CD14-positive monocyte (primary cell): Measurements from ENCODE around the gene PARP16. TPM values are rescaled to one million over a fixed set of nuclear protein-coding genes. Genes with fewer than 3 reads are reported as not detected.

Source experiments
- DNase-seq, 3 donors: peaks; one replicate each; pipeline ENCODE4 v3.0.0-alpha.2; 2011 to 2022
- H2AFZ ChIP-seq: 2 replicates; pipeline ENCODE4 v1.6.0; 2012; ENCODE audit warnings: mild to moderate bottlenecking, low read depth, low read length, inconsistent platforms; ENCODE audit not compliant: insufficient read depth, poor library complexity, severe bottlenecking
- H3K27ac ChIP-seq, 2 donors: 1 replicate in 1 of 2; 2 replicates in 1 of 2; pipeline ENCODE4 v1.5.1; 2012 to 2013; ENCODE audit warnings: low read length in 2 of 2, control low read depth in 1 of 2, inconsistent platforms in 1 of 2, low read depth in 1 of 2, mild to moderate bottlenecking in 1 of 2
- H3K27me3 ChIP-seq, 2 donors: one replicate each; pipeline versions ENCODE4 v1.6.0 to v1.6.1; 2011 to 2013; ENCODE audit warnings: low read length in 2 of 2; ENCODE audit not compliant: control insufficient read depth in 2 of 2, insufficient read depth in 2 of 2
- H3K36me3 ChIP-seq, 2 donors: replicated peaks in 1 of 2; 1 replicate in 1 of 2; 2 replicates in 1 of 2; pipeline versions ENCODE4 v1.5.1 to v1.6.1; 2012 to 2013; ENCODE audit warnings: low read length in 2 of 2, control low read depth in 1 of 2, inconsistent platforms in 1 of 2, mild to moderate bottlenecking in 1 of 2; ENCODE audit not compliant: insufficient read depth in 2 of 2, control insufficient read depth in 1 of 2
- H3K4me1 ChIP-seq, 2 donors: 1 replicate in 1 of 2; 2 replicates in 1 of 2; pipeline versions ENCODE4 v1.5.1 to v1.6.1; 2012 to 2013; ENCODE audit warnings: low read length in 2 of 2, control low read depth in 1 of 2, inconsistent platforms in 1 of 2, mild to moderate bottlenecking in 1 of 2, moderate library complexity in 1 of 2; ENCODE audit not compliant: insufficient read depth in 2 of 2, control insufficient read depth in 1 of 2
- H3K4me2 ChIP-seq: replicated peaks from 2 replicates; pipeline ENCODE3; 2012; ENCODE audit warnings: low read length, moderate library complexity, mild to moderate bottlenecking; ENCODE audit not compliant: poor library complexity, severe bottlenecking; ENCODE audit errors: extremely low read depth
- H3K4me3 ChIP-seq, 3 experiments: fragments of 200-600 bp in 1 of 3; sonication (generic) in 1 of 3; replicated peaks in 1 of 3; 1 replicate in 2 of 3; 2 replicates in 1 of 3; pipeline ENCODE4 v1.5.1; 2011 to 2013; ENCODE audit warnings: low read length in 3 of 3, mild to moderate bottlenecking in 3 of 3, control low read depth in 2 of 3, low read depth in 2 of 3, inconsistent platforms in 1 of 3, moderate library complexity in 1 of 3
- H3K79me2 ChIP-seq: 2 replicates; pipeline ENCODE4 v1.6.0; 2012; ENCODE audit warnings: mild to moderate bottlenecking, control low read depth, inconsistent platforms, low read length, moderate library complexity; ENCODE audit not compliant: insufficient read depth
- H3K9ac ChIP-seq: 2 replicates; pipeline ENCODE4 v1.6.0; 2017; ENCODE audit warnings: low read length, mild to moderate bottlenecking; ENCODE audit not compliant: insufficient read depth, poor library complexity, severe bottlenecking
- H3K9me3 ChIP-seq, 2 donors: replicated peaks in 1 of 2; 1 replicate in 1 of 2; 2 replicates in 1 of 2; pipeline versions ENCODE4 v1.5.1 to v1.6.1; 2012 to 2013; ENCODE audit warnings: low read length in 2 of 2, control low read depth in 1 of 2; ENCODE audit not compliant: control insufficient read depth in 1 of 2, insufficient read depth in 1 of 2
- H4K20me1 ChIP-seq: 2 replicates; pipeline ENCODE4 v1.6.0; 2012; ENCODE audit warnings: mild to moderate bottlenecking, low read length, control low read depth, moderate library complexity; ENCODE audit not compliant: insufficient read depth
- H3K27ac Mint-ChIP-seq, 7 donors: one replicate each; pipeline ENCODE4 v1.8.0; 2020; ENCODE audit warnings: mild to moderate bottlenecking in 7 of 7, mixed read lengths in 7 of 7, moderate library complexity in 6 of 7, inconsistent platforms in 2 of 7
- H3K27me3 Mint-ChIP-seq, 3 donors: one replicate each; pipeline ENCODE4 v1.8.0; 2021 to 2022; ENCODE audit warnings: low read depth in 3 of 3, mild to moderate bottlenecking in 3 of 3, mixed read lengths in 3 of 3, moderate library complexity in 3 of 3, inconsistent platforms in 1 of 3
- H3K36me3 Mint-ChIP-seq, 2 donors: one replicate each; pipeline ENCODE4 v1.8.0; 2020; ENCODE audit warnings: mixed read lengths in 2 of 2, inconsistent platforms in 1 of 2, mild to moderate bottlenecking in 1 of 2
- H3K4me1 Mint-ChIP-seq: one replicate; pipeline ENCODE4 v1.8.0; 2020; ENCODE audit warnings: mild to moderate bottlenecking, mixed read lengths
- H3K4me3 Mint-ChIP-seq, 2 donors: one replicate each; pipeline ENCODE4 v1.8.0; 2020; ENCODE audit warnings: mild to moderate bottlenecking in 2 of 2, mixed read lengths in 2 of 2, moderate library complexity in 1 of 2
- H3K9me3 Mint-ChIP-seq, 7 donors: one replicate each; pipeline ENCODE4 v1.8.0; 2020 to 2022; ENCODE audit warnings: mixed read lengths in 7 of 7, mild to moderate bottlenecking in 6 of 7, moderate library complexity in 6 of 7, inconsistent platforms in 2 of 7
- WGBS: methylation state at CpG from one replicate; pipeline ENCODE4 v1.1.5; 2013; ENCODE audit warnings: missing lambda C conversion rate; ENCODE audit not compliant: insufficient coverage; 5-methylcytosine and 5-hydroxymethylcytosine counted together
- intact Hi-C, 2 donors: fragments of 100-400 bp; cut with micrococcal nuclease; formaldehyde crosslinking; loops; one replicate each; pipeline versions ENCODE4 v1.15.0 to v1.15.1; 2023
- polyA plus RNA-seq, 3 donors: library from polyadenylated mRNA; depleted of rRNA in 1 of 3; unstranded in 2 of 3; stranded (reverse) in 1 of 3; fragments of 300-500 nt in 2 of 3; fragments of >200 nt in 1 of 3; fragmentation: Illumina TruSeq in 2 of 3; gene quantifications; 1 replicate in 2 of 3; 2 replicates in 1 of 3; pipeline ENCODE4 v1.2.3, GENCODE V29; 2012 to 2021
- TF ChIP-seq, protein P1 (sequence below): fragments of 200-600 bp; IDR thresholded peaks from one replicate; pipeline ENCODE4 v1.8.0; 2022; ENCODE audit warnings: antibody characterized with exemption, mild to moderate bottlenecking

Gene PARP16
- polyA plus RNA-seq, 3 donors = 4.8 to 6.9 (median 5.7) TPM

DNA sequence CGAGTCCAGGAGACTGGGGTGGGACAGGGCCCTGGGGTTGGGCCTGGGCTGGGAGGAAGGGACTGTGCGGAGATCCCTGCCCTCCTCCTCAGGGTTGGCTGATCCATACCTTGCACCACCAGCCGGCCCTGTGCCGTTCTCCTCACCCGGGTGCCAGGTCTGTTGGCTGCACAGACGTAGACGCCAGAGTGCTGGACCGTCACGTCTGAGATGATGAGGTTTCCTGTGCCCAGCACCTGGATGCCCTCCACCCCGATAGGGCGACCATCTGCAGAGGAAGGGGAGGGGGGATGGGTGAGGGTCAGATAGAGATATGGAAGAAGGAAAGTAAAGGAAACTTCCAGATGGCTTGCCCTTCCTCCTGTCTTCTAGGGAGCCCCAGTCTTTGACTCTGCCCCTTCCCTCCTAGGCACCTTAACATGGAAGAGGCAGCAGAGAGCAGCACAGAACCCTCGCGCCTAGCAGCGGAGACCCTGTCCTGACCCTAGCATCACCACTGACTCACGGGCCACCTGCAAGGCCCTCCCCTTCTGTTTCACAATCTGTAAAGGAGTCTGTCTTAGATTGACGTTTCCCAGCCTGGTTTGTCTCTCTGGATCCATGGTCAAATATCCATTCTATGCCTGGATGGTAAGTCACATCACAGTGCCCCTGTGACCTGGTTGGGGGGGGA is 46.6 kb upstream of the PARP16 start:
- Histone ChIP-seq H3K4me2 (no peak overlapping the region), H4K20me1 (no peaks in the 10 kb centered on the region), H3K79me2 (no peaks in the 10 kb centered on the region), H3K4me1 (no peaks in the 10 kb centered on the region), H3K27me3 (no peaks in the 10 kb centered on the region), H3K9me3 (no peaks in the 10 kb centered on the region), H3K9ac (no peak overlapping the region), H2AFZ (no peak overlapping the region), H3K4me3 (no peak overlapping the region), H3K27ac (no peak overlapping the region), H3K36me3 (no peaks in the 10 kb centered on the region)
- no peak overlapping the region for H3K4me3 Mint-ChIP-seq
- TF ChIP-seq, protein P1, sequence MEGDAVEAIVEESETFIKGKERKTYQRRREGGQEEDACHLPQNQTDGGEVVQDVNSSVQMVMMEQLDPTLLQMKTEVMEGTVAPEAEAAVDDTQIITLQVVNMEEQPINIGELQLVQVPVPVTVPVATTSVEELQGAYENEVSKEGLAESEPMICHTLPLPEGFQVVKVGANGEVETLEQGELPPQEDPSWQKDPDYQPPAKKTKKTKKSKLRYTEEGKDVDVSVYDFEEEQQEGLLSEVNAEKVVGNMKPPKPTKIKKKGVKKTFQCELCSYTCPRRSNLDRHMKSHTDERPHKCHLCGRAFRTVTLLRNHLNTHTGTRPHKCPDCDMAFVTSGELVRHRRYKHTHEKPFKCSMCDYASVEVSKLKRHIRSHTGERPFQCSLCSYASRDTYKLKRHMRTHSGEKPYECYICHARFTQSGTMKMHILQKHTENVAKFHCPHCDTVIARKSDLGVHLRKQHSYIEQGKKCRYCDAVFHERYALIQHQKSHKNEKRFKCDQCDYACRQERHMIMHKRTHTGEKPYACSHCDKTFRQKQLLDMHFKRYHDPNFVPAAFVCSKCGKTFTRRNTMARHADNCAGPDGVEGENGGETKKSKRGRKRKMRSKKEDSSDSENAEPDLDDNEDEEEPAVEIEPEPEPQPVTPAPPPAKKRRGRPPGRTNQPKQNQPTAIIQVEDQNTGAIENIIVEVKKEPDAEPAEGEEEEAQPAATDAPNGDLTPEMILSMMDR = no peak
- no peak for DNase-seq
- H3K9me3 Mint-ChIP-seq = no peaks in the 10 kb centered on the region
- H3K36me3 Mint-ChIP-seq = no peaks in the 10 kb centered on the region
- intact Hi-C loops = no loop called here
- peaks cover 3 to 5% (median 5%) of the 10 kb centered on the region in 3 donors for H3K27me3 Mint-ChIP-seq
- no peaks in the 10 kb centered on the region for H3K4me1 Mint-ChIP-seq
- WGBS = 87% methylated on average over 13 of the region's 16 CpGs
- H3K27ac Mint-ChIP-seq = no peak overlapping the region

DNA sequence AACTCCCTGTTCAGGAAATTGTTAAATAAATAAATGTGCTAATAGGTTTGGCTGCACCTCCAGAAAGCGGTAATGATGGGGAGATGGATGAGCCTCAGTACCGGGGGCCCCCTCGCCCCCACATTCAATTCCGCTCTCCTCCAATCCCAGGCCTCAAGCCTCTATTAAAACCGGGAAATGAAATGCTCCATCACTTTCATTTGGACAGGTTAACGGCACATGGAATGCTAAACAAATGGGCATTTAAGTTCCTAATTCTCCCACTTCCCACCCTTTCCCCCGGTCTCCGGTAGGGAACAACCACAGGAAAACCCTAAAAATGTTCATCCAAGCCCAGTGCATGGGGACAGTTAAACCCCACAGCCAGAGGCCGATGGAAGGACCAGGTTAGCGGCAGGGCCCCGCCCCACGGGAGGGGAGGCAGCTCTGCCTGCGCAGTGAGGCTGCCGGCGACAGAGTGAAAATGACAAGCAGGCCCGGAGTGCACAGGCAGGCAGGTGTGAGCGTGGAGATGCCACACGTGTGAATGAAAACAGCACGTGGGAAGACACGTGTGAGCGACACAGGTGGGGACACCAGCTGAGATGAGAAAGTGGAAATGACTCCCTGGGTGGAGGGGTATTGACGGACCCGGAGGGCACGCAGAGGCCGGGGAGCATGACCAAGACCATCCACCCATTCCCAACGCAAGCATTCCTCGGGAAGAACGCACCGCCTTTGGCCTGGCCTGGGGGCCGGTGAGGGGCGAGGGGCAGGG is 45.9 kb upstream of the PARP16 start:
- peaks cover 6 to 10% (median 10%) of the 10 kb centered on the region in 3 donors for H3K27me3 Mint-ChIP-seq
- H3K4me1 ChIP-seq = no peaks in the 10 kb centered on the region
- H3K4me3 ChIP-seq = no peak overlapping the region
- H2AFZ ChIP-seq = no peak overlapping the region
- no peaks in the 10 kb centered on the region for H3K9me3 Mint-ChIP-seq
- no peaks in the 10 kb centered on the region for H3K36me3 Mint-ChIP-seq
- no peak for DNase-seq
- WGBS = 95% methylated on average over 21 of the region's 31 CpGs
- no peak overlapping the region for H3K27ac ChIP-seq
- TF ChIP-seq, protein P1 = no peak
- no peaks in the 10 kb centered on the region for H3K36me3 ChIP-seq
- no peaks in the 10 kb centered on the region for H3K79me2 ChIP-seq
- H3K27ac Mint-ChIP-seq = peak overlapping the region in 1 of 7 donors; percentile 46
- no peaks in the 10 kb centered on the region for H4K20me1 ChIP-seq
- peaks cover 4% of the 10 kb centered on the region for H3K4me1 Mint-ChIP-seq
- no peaks in the 10 kb centered on the region for H3K27me3 ChIP-seq
- H3K4me2 ChIP-seq = no peak overlapping the region
- intact Hi-C loops = no loop called here
- no peak overlapping the region for H3K9ac ChIP-seq
- no peaks in the 10 kb centered on the region for H3K9me3 ChIP-seq
- no peak overlapping the region for H3K4me3 Mint-ChIP-seq
